PC-9 (cell line): Measurements from ENCODE around the gene BCL2L15. TPM values are rescaled to one million over a fixed set of nuclear protein-coding genes. Genes with fewer than 3 reads are reported as not detected.

ENCODE experiments used
- BruUV-seq: library from RNA; stranded (reverse); fragments of 400-500 nt; replicated peaks from 2 replicates; lab custom pipeline; 2021; lab: Mats Ljungman, UMichigan
- CTCF ChIA-PET: fragments of 300-600 bp; sonication (Branson Sonifier 250); formaldehyde crosslinking; loops from one replicate; lab custom pipeline; 2022; ENCODE audit warnings: antibody characterized with exemption; lab: Charles Lee
- POLR2A ChIA-PET: fragments of 300-600 bp; sonication (Branson Sonifier 250); formaldehyde crosslinking; loops from one replicate; lab custom pipeline; 2022; ENCODE audit warnings: antibody characterized with exemption; ENCODE audit not compliant: unreplicated experiment; lab: Charles Lee
- DNase-seq, 2 experiments: peaks; one replicate each; pipeline versions ENCODE4 v3.0.0 to v3.0.0-alpha.2; 2015 to 2022; ENCODE audit warnings: mixed read lengths in 1 of 2
- H2AFZ ChIP-seq: fragments of 200-600 bp; sonication (generic); 2 replicates; pipeline ENCODE4 v1.8.1; 2017; ENCODE audit warnings: antibody characterized with exemption
- H3F3A ChIP-seq: fragments of 200-600 bp; sonication (generic); 2 replicates; pipeline ENCODE4 v1.8.1; 2017; ENCODE audit warnings: antibody characterized with exemption, mild to moderate bottlenecking, low read depth; ENCODE audit not compliant: insufficient read depth
- H3K27ac ChIP-seq: fragments of 200-600 bp; sonication (generic); 2 replicates; pipeline ENCODE4 v1.6.1; 2016; ENCODE audit warnings: mixed run types
- H3K27me3 ChIP-seq: fragments of 200-600 bp; sonication (generic); 2 replicates; pipeline ENCODE4 v1.6.1; 2016; ENCODE audit warnings: low read depth, mixed run types; ENCODE audit not compliant: insufficient read depth
- H3K36me3 ChIP-seq: fragments of 200-600 bp; sonication (generic); 2 replicates; pipeline ENCODE4 v1.6.1; 2016; ENCODE audit warnings: low read depth, mixed run types
- H3K4me1 ChIP-seq: fragments of 200-600 bp; sonication (generic); replicated peaks from 2 replicates; pipeline ENCODE4 v1.6.1; 2016; ENCODE audit warnings: mixed run types; ENCODE audit not compliant: insufficient read depth
- H3K4me2 ChIP-seq: fragments of 200-600 bp; sonication (generic); 2 replicates; pipeline ENCODE4 v1.6.1; 2017; ENCODE audit warnings: mixed run types
- H3K4me3 ChIP-seq: fragments of 200-600 bp; sonication (generic); 2 replicates; pipeline ENCODE4 v1.6.1; 2016; ENCODE audit warnings: mixed run types
- H3K79me2 ChIP-seq: fragments of 200-600 bp; sonication (generic); 2 replicates; pipeline ENCODE4 v1.6.1; 2017; ENCODE audit warnings: low read depth, mixed run types
- H3K9me2 ChIP-seq: fragments of 200-600 bp; sonication (generic); 2 replicates; pipeline ENCODE4 v1.8.1; 2017; ENCODE audit warnings: mild to moderate bottlenecking; ENCODE audit not compliant: insufficient read depth
- H3K9me3 ChIP-seq: fragments of 200-600 bp; sonication (generic); 2 replicates; pipeline ENCODE4 v1.8.1; 2016; ENCODE audit warnings: low read depth; ENCODE audit not compliant: insufficient read depth
- H4K20me1 ChIP-seq: fragments of 200-600 bp; sonication (generic); 2 replicates; pipeline ENCODE4 v1.8.1; 2017; ENCODE audit not compliant: insufficient read depth
- CTCF ChIP-seq: fragments of 200-600 bp; sonication (generic); conservative IDR thresholded peaks from 2 replicates; pipeline ENCODE4 v1.6.1; 2017; ENCODE audit warnings: mixed run types, antibody characterized with exemption, mild to moderate bottlenecking, moderate library complexity
- EZH2 ChIP-seq: fragments of 200-600 bp; sonication (generic); IDR thresholded peaks from 2 replicates; pipeline ENCODE4 v1.8.0; 2017; ENCODE audit warnings: antibody characterized with exemption, low read depth
- intact Hi-C: fragments of 100-400 bp; cut with micrococcal nuclease; formaldehyde crosslinking; loops from one replicate; pipeline ENCODE4 v1.10.0; 2022; ENCODE audit not compliant: unreplicated experiment
- total RNA-seq: library from RNA; stranded (reverse); gene quantifications from 2 replicates; pipeline ENCODE4 v1.2.3, GENCODE V29; 2021

The BCL2L15 gene
- total RNA-seq, 1 experiment from 2014 or later = 0.15 TPM

GRCh38 chr1:113891631-113892220 is 4.3 kb upstream of the BCL2L15 start:
- Histone ChIP-seq H3K79me2 (no peaks in the 10 kb centered on the region), H3K27me3 (no peaks in the 10 kb centered on the region), H3K27ac (no peak overlapping the region), H3K9me2 (no peaks in the 10 kb centered on the region), H3K4me2 (no peak overlapping the region), H3K4me1 (no peaks in the 10 kb centered on the region), H4K20me1 (no peaks in the 10 kb centered on the region), H3F3A (0 out of 2 replicates have a peak, but pooled peaks cover 5% of the 10 kb centered on the region), H2AFZ (no peak overlapping the region), H3K4me3 (no peak overlapping the region), H3K36me3 (no peaks in the 10 kb centered on the region; the same call in 1 of the 2 replicates), H3K9me3 (no peaks in the 10 kb centered on the region)
- no TSS peak for BruUV-seq
- no peak for DNase-seq
- POLR2A ChIA-PET = no interaction called here
- intact Hi-C loops = no loop called here
- CTCF ChIA-PET = no interaction called here
- no peak for TF ChIP-seq EZH2
- TF ChIP-seq CTCF = no peak

GRCh38 chr1:113890816-113891215 is 3.4 kb upstream of the BCL2L15 start:
- TF ChIP-seq CTCF (no peak), EZH2 (no peak)
- intact Hi-C loops = no loop called here
- no peak overlapping the region for H3K4me2 ChIP-seq
- no peaks in the 10 kb centered on the region for H3K27me3 ChIP-seq
- no peaks in the 10 kb centered on the region for H4K20me1 ChIP-seq
- H3K4me3 ChIP-seq = no peak overlapping the region
- ChIA-PET CTCF (no interaction called here), POLR2A (no interaction called here)
- no peak overlapping the region for H2AFZ ChIP-seq
- no TSS peak for BruUV-seq
- H3K9me3 ChIP-seq = no peaks in the 10 kb centered on the region
- H3F3A ChIP-seq = 0 out of 2 replicates have a peak, but pooled peaks cover 5% of the 10 kb centered on the region
- no peak for DNase-seq
- H3K36me3 ChIP-seq = no peaks in the 10 kb centered on the region
- H3K79me2 ChIP-seq = no peaks in the 10 kb centered on the region
- no peak overlapping the region for H3K27ac ChIP-seq
- H3K4me1 ChIP-seq = no peaks in the 10 kb centered on the region
- H3K9me2 ChIP-seq = no peaks in the 10 kb centered on the region

- no peak overlapping the region for H3K27ac ChIP-seq
- no peak for DNase-seq
These were observed 672 bp downstream of the BCL2L15 start for GRCh38 chr1:113886417-113887401.

More at GRCh38 chr1:113886417-113887401, 672 bp downstream of the BCL2L15 start:
- H3K9me3 ChIP-seq = no peaks in the 10 kb centered on the region
- H2AFZ ChIP-seq = 0 out of 2 replicates have a peak overlapping the region, but pooled peaks have one; percentile 1
- CTCF ChIA-PET = no interaction called here
- no peaks in the 10 kb centered on the region for H3F3A ChIP-seq
- H3K4me1 ChIP-seq = no peaks in the 10 kb centered on the region
- POLR2A ChIA-PET = no interaction called here
- TF ChIP-seq CTCF (no peak), EZH2 (no peak)
- no peak overlapping the region for H3K4me2 ChIP-seq
- no peak overlapping the region for H3K4me3 ChIP-seq
- no TSS peak for BruUV-seq
- no peaks in the 10 kb centered on the region for H3K27me3 ChIP-seq
- no peaks in the 10 kb centered on the region for H3K79me2 ChIP-seq
- no peaks in the 10 kb centered on the region for H3K36me3 ChIP-seq
- intact Hi-C loops = no loop called here
- no peaks in the 10 kb centered on the region for H3K9me2 ChIP-seq
- H4K20me1 ChIP-seq = no peaks in the 10 kb centered on the region
